ENCODE data around the gene TNFRSF6B. TPM values are rescaled to one million over a fixed set of nuclear protein-coding genes. Genes with fewer than 3 reads are reported as not detected.
"Not testable (repeated sequence)": the region's sequence is repeated elsewhere in the genome, so short reads cannot be mapped to it uniquely, and the experiment has no call there.

TNFRSF6B gene, protein sequence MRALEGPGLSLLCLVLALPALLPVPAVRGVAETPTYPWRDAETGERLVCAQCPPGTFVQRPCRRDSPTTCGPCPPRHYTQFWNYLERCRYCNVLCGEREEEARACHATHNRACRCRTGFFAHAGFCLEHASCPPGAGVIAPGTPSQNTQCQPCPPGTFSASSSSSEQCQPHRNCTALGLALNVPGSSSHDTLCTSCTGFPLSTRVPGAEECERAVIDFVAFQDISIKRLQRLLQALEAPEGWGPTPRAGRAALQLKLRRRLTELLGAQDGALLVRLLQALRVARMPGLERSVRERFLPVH
- 1 to 10 TPM; 1.3 to 1.7 (median 1.4) TPM for polyA plus RNA-seq (ENCODE audit: insufficient read length in 3 of 3)

DNA sequence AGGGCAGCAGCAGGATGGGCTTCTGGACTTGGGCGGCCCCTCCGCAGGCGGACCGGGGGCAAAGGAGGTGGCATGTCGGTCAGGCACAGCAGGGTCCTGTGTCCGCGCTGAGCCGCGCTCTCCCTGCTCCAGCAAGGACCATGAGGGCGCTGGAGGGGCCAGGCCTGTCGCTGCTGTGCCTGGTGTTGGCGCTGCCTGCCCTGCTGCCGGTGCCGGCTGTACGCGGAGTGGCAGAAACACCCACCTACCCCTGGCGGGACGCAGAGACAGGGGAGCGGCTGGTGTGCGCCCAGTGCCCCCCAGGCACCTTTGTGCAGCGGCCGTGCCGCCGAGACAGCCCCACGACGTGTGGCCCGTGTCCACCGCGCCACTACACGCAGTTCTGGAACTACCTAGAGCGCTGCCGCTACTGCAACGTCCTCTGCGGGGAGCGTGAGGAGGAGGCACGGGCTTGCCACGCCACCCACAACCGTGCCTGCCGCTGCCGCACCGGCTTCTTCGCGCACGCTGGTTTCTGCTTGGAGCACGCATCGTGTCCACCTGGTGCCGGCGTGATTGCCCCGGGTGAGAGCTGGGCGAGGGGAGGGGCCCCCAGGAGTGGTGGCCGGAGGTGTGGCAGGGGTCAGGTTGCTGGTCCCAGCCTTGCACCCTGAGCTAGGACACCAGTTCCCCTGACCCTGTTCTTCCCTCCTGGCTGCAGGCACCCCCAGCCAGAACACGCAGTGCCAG, at the start of gene TNFRSF6B:
Gene TNFRSF6B, plus strand, starts transcription at position 25 of the 729 bp plus-strand sequence. Its CDS starts 116 bp downstream, at position 141.
- no peak for DNase-seq (ENCODE audit: low read depth in 3 of 3, low spot score in 2 of 3)

DNA sequence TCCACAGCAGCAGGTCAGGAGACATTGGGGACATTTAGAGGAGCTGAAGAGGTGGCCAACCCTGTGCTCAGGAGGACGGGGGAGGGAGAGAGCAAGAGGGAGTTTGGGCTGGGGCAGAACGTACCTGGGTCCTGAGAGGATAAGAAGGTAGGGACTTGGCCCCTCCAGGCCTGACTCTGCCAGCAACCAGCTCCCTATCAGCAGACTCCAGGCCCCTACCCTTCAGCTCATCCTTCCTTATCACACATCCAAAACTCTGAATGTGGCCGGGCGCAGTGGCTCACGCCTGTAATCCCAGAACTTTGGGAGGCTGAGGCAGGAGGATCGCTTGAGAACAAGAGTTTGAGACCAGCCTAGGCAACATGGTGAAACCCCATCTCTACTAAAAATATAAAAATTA, 48.3 kb upstream of the TNFRSF6B start:
- DNase-seq (ENCODE audit: low read depth in 3 of 3, low spot score in 2 of 3): no peak

DNA sequence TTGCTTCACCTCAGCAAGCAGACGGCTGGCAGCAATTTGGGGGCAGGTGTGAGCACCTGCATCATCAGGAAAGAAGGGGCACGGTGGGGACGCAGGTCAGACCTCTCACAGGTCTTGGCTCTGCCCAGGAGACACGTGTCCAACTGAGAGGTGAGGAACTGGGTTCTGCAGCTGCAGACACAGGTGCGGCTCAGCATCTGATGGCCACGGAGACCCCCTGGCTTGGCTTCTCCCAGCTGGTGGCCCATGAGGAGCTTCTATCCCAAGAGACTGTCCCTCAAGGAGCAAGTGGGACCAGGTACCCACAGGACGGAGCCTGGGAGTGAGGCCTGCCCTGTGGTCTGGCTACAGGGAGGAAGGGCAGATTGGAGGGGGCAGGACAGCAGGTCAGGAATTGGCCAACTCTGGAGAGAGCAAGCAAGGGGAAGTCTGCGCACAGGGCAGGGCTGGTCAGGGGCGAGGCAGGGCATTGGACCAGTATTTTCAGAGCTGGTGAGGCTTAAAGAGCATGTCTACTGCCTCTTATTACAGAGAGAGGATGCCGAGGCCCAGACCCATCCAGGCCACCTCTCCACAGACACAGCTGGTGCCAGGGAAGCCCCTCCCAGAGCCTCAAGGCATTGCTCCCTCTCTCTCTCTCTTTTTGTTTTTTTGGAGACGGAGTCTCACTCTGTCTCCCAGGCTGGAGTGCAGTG, 47.4 kb upstream of the TNFRSF6B start:
- no peak for DNase-seq (ENCODE audit: low read depth in 3 of 3, low spot score in 2 of 3)

DNA sequence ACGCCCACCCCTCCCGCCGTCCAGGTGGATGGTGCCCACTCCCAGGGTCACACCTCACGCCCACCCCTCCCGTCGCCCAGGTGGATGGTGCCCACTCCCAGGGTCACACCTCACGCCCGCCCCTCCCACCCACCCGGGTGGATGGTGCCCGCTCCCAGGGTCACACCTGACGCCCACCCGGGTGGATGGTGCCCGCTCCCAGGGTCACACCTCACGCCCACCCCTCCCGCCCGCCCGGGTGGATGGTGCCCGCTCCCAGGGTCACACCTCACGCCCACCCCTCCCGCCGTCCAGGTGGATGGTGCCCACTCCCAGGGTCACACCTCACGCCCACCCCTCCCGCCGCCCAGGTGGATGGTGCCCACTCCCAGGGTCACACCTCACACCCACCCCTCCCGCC, 46.0 kb upstream of the TNFRSF6B start:
- not testable (repeated sequence) for DNase-seq (ENCODE audit: low read depth in 3 of 3, low spot score in 2 of 3)

DNA sequence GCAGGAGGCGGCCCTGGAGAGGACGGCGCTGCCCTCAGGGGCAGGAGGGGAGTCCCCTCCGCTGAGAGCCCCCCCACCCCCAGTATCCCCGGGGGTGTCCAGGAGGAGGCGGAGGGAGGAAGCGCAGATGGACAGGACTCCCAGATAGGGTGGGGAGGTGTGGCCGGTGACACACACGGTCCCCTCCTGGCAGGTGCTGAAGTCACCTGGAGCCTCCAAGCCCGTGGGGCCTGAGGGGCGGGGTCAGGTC, 44.6 kb upstream of the TNFRSF6B start:
- no peak for DNase-seq (ENCODE audit: low read depth in 3 of 3, low spot score in 2 of 3)

DNA sequence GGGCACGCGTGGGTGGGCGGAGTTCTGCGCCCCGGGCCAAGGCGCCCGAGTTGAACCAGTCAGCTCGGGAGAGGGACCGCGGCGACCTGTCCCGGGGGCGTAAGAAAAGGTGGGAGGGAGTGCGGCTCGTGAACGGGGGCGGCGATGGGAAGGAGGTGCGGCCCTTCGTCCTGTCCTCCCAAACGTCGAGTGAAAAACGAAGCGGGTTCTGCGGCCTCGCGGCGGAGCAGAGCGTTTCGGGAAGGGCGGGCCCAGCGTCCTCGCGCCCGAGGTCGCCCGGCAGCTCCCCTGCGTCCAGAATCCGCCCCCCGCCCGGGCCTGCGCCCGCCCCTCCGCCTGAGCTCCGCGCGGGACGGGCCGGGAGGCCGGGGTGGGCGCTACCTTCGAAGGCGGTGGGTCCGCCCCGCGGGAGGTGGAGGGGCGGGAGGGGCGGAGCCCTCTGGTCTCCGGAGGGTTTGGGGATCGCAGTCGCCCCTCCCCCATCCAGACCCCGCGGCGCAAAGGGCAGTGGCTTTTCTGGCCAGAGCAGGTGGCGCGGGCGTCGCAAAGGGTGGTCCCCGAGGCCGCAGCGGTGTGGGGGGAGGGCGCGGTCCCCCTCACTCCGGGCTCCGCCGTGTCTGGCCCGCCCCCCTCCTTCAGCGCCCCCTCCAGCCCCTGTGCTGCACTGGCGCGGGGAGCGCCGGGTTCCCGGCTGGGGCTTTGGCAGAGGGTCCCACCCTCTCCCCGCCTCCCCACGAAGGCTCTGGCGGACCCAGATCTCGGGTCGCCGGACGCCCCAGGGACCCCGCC, 44.1 kb upstream of the TNFRSF6B start:
- no peak for DNase-seq (ENCODE audit: low read depth in 3 of 3, low spot score in 2 of 3)

DNA sequence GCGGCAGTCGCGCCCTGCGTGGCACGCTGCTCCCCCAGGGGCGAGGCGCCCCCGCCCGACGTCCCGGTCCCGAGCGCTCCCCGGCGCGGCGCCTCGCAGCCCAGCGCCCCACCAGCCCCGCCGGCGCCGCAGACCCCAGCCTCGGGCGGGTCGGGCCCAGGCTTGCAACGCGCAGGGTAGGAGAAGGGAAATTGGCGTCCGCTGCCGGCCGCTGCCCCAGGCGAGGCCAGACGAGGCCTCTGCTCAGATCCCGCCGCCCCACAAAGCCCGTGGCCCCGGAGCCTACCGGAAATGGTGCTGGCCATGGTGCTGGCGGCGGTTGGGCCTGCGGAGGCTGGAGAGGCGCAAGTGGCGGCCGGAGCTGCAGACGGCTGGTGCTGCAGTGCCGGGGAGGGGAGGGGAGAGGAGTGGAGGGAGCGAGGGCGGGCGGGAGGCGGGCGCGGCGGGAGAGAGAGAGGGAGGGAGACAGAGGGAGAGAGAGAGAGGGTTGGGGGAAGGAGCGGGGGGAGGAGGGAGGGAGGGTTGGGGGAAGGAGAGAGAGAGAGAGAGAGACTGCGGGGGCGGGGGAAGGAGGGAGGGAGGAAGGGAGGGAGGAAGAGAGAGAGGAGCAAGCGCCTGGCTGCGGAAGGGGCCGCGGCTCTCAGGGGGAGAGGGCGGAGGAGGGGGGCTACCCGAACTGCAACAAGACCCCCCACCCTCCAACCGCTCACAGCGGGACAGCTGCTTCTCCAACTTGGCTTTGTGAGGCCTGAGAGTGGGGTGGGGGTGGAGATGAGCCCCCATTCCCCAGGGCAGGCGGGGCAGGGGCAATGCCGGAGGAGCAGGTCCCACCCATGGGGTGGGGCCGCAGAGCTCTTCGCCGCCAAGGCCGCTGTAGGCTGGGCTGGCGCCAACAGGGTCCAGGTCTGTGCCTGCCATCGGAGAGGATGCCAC, 43.1 kb upstream of the TNFRSF6B start, which contains the start of gene STMN3:
Gene STMN3, minus strand, starts transcription at position 384 of the 933 bp plus-strand sequence. Its CDS starts 79 bp downstream, at position 305.
- DNase-seq (ENCODE audit: low read depth in 3 of 3, low spot score in 2 of 3): peak; percentile 60 to 86 (median 78)

DNA sequence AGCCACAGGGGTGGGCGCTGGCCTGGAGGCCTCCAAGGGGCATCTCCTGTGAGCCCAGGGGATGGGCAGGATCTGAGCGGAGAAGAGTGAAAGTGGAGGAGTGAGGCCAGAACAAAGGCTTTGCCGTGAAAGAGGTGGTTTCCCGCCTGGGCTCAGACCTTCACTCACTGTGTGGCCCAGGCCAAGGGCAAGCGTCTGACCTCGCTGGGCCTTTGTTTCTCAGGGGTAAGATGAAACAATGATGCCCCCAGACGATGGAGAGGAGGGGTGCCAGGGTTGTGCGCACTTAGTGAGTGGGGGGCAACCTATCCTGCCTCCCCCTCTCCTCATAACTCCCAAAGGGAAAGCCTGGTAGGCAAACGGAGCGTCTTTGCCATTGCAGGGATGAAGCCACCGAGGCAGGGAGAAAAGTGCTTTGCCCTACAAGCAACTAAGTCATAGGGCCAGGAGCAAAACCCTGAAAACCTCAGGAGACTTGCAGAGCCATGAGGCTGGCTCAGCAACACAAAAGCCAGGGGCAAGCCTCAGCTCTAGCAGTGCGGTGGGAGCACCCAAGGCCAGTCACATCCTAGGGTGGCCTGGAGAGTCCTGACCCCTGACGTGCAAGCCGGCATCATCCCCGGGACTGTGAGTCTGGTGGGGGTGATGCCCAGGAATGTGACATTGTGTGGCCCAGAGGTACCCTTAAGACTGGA, 42.3 kb upstream of the TNFRSF6B start:
- DNase-seq (ENCODE audit: low read depth in 3 of 3, low spot score in 2 of 3): no peak

DNA sequence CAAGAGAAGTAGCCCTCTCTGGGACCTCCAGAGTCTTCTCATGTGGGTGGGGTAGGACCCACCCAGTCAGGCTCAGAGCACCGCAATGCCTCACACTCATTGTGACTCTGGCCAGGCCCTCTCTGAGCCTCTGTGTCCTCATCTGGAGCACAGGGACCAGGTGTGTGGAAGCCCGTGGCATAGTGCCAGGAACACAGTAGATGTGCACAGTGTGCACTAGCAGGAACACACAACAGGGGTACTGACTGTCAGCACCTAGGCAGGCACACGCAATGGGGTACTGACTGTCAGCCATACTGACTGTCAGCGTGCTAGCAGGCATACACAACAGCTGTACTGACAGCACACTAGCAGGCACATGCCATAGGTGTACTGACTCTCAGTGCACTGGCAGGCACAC, 41.2 kb upstream of the TNFRSF6B start:
- DNase-seq (ENCODE audit: low read depth in 3 of 3, low spot score in 2 of 3): no peak

DNA sequence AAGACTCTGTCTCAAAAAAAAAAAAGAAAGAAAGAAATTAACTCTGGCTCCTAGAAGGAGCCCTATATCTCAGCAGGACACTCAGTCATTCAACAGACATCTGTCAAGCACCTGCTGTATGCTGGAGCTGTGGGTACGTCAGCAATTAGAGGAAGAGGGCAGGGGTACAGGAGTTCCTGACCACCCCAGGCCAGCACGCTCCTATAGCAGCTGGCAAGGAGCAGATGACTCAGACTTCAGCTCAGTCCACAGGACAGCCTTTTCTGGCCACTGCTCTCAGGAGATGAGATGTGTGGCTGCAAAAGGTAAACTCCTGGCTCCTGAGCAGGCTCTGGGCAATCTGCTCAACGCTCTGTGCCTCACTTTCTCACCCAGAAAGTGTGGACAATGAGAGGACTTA, 40.0 kb upstream of the TNFRSF6B start:
- DNase-seq (ENCODE audit: low read depth in 3 of 3, low spot score in 2 of 3): no peak

DNA sequence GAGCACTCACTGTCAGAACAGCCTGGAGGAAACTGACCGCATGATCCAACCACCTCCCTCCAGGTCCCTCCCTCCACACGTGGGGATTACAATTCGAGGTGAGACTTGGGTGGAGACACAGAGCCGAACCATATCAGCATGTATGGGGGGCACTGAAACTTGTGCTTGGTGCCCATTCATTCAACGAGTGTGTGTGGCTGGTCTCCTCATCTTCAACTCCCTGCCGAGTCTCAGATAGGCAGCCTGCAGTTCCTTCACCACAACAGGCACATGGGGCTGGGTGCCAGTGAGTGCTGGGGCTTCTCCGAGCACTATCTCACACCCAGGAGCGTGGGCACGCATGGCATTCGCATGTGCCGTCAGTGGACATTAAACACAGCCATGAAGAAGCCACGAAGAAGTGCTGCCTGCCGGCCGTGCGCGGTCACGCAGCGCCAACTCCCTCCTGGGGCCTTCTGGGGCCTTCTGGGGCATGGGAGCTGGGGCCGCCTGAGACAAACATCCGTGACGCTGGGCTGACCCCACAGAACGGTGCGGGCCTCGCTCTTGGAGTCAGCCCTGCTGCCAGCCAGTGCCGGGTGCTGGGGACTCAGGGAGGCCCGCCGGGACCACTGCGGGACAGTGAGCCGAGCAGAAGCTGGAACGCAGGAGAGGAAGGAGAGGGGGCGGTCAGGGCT, 39.1 kb upstream of the TNFRSF6B start:
- no peak for DNase-seq (ENCODE audit: low read depth in 3 of 3, low spot score in 2 of 3)

DNA sequence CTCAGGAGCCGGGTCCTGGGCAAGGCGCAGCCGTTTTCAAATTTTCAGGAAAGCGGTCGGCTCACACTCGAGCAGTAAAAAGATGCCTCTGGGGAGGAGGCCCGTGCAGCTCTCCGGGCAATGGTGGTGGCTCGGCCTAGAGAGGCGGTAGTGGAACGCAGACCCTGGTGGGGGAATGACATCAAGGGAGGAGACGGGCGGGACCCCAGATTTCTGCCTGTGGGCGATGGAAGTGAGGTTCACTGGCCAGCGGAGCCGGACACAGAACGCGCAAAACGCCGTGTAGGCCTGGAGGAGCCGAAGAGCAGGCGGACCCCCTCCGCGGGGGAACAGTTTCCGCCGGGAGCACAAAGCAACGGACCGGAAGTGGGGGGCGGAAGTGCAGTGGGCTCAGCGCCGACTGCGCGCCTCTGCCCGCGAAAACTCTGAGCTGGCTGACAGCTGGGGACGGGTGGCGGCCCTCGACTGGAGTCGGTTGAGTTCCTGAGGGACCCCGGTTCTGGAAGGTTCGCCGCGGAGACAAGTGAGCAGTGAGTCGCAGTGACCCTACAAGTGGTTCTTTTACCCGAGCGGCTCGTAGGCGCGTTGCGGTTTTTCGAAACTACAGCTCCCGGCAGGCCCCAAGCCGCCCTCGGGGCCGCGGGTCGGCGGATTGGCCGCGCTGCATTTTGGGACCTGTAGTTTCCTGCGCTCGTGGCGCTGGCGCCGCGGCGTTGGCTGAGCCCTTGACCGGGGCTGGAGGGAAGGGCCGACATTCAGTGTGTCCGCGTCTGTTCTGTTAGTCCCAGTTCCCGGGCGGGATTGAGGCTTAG, 38.3 kb upstream of the TNFRSF6B start, which contains the start of gene RTEL1:
Gene RTEL1, plus strand, starts transcription at position 376 of the 812 bp plus-strand sequence. CDS start 1,091 bp downstream, outside the sequence.
- DNase-seq (ENCODE audit: low read depth in 3 of 3, low spot score in 2 of 3): peak; percentile 89 to 91 (median 90)

DNA sequence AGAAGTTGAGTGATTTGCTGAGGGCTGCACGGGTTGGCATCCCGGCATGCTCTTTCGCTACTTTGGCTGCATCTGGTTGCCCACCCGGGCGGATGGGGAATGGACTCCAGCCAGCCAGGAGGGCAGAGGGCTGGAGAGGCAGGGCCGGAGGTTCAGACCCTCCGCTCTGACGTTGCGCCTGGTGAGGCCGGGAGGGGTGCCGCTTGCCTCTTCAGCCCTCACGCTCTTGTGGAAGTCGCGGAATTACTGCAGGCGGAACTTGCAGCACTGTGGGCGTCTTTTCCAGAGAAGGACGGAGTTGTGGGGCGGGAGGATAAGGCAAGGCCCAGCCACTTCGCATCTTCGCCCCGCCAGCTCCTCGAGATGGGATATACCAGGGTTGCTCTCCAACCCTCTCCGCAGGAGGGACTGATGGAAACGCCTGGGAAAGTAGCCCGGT, 37.7 kb upstream of the TNFRSF6B start:
- DNase-seq (ENCODE audit: low read depth in 3 of 3, low spot score in 2 of 3): no peak

DNA sequence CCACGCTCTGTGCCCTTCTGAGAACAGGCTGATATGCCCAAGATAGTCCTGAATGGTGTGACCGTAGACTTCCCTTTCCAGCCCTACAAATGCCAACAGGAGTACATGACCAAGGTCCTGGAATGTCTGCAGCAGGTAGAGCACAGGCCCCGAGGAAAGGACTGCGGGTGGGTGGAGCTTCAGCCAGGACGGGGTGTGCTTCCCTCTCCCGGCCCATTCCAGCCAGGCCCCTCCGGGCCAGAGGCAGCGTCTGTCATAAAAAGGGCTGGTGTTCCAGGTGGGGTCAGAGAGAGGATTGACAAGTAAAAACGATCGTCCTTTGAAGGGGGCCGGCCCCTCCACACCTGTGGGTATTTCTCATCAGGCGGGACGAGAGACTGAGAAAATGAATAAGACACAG, 37.1 kb upstream of the TNFRSF6B start:
- no peak for DNase-seq (ENCODE audit: low read depth in 3 of 3, low spot score in 2 of 3)

DNA sequence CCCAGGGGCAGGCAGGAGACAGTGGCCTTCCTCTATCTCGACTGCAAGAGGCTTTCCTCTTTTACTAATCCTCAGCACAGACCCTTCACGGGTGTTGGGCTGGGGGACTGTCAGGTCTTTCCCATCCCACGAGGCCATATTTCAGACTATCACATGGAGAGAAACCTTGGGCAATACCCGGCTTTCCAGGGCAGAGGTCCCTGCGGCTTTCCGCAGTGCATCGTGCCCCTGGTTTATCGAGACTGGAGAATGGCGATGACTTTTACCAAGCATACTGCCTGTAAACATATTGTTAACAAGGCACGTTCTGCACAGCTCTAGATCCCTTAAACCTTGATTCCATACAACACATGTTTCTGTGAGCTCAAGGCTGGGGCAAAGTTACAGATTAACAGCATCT, 36.3 kb upstream of the TNFRSF6B start:
- not testable (repeated sequence) for DNase-seq (ENCODE audit: low read depth in 3 of 3, low spot score in 2 of 3)

DNA sequence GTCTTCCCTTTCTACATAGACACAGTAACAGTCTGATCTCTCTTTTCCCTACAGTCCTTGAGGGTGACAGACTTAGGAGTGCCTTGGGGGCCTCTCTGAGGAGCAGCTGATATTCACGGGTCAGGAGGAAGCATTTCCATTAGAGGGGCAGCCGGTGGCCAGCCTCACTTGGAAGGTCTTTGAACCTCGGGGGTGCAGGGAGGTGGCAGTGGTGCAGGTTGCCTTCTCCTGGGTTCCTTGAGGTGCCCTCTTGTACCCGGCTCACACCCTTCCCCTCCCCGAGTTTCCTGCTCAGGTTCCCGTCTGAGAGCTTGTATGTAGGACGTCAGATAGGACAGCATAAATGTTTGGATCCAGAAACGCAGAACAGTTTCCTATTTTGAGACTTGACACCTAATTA, 35.8 kb upstream of the TNFRSF6B start:
- DNase-seq (ENCODE audit: low read depth in 3 of 3, low spot score in 2 of 3): no peak

DNA sequence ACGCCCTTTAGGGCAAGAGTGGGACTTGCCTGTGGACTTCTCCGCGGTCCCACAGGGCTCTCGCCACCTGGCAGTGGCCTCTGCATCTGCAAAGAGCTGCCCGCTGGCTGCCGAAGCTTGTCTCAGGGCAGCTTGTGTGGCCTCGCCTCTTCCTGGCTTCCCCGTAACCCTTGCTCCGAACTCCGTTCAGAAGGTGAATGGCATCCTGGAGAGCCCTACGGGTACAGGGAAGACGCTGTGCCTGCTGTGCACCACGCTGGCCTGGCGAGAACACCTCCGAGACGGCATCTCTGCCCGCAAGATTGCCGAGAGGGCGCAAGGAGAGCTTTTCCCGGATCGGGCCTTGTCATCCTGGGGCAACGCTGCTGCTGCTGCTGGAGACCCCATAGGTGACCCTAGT, 35.3 kb upstream of the TNFRSF6B start:
- no peak for DNase-seq (ENCODE audit: low read depth in 3 of 3, low spot score in 2 of 3)

All from right renal cortex interstitium (tissue), 3 donors.